ENCODE results near the gene DIAPH3. TPM values are rescaled to one million over a fixed set of nuclear protein-coding genes. Genes with fewer than 3 reads are reported as not detected.

The DIAPH3 gene
- total RNA-seq, 1 donor from 2014 or later = 12.7 TPM

DNA sequence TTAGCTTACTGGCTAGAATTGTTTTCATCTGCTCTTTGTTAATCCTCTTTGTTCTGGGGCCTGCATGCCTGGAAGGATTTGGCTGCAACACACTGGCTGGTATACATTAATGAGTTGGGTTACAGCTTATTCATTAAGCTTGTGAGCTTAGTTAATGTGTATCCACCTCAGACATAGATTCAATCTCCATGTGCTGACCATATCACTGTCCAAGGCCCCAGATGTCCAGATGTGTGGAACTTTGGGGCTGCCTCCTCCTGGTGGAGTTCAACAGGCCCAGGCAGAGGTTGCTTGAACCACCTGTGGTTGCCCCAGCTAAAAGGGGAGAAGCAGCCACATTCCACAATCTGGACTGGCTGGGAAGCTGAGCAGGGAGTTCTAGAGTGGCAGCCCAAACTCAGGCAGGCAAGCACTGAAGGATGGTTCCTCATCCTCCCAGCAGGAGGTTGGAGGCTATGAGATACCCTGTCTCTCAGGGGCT lies 5.4 kb downstream of the DIAPH3 start:
- no peak for DNase-seq (ENCODE audit: low read depth, low spot score)

DNA sequence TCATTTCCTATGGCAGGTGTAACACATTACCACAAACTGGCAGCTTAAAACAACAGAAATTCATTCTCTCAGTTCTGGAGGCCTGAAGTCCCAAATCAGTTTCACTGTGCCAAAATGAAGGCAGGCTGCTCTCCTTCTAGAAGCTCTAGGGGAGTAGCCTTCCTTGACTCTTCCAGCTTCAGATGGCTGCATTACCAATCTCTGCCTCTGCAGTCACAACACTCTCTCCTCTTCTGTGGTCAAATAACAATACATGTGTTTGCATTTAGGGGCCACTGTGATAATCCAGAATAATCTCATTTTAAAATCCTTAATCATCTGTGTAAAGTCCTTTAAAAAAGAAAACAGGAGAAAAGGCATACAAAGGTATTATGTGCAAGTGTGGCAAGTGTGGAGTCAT lies 7.8 kb downstream of the DIAPH3 start:
- DNase-seq (ENCODE audit: low read depth, low spot score) = no peak

DNA sequence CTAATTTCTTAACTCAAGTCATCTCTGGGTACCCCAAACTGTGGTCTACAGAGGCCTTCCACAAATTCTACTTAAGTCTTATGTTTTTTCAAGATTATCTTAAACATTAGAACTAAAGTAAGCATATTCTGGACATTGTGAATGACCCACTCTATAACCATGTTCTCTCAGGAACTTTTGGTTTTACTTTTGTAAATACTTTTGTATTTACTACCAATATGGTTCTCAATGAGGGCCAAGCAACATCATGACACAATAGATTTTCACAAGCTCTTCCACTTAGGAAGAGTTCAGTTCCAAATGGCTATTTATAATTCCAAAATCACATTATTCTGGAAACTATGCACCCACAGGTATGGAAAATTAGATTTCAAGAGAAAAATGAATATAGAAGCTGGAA lies 10.8 kb downstream of the DIAPH3 start:
- no peak for DNase-seq (ENCODE audit: low read depth, low spot score)

DNA sequence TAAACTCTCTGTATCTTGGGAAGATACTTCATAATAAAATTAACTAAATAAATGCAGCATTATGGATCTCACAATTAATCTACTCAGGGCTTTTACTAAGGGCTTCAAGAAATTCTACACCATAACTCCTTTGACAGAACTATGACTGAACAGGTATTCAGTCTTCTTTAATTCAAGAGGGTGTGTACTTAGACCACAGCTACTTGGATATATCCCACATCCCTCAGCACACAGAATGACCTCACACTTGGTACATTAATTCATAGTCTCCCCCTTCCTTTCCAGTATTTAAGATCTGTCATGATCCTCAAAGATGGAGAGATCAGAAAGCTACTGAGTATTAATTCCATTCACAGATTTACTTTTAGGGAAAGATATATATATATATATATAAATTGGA lies 11.6 kb downstream of the DIAPH3 start:
- DNase-seq (ENCODE audit: low read depth, low spot score) = no peak

DNA sequence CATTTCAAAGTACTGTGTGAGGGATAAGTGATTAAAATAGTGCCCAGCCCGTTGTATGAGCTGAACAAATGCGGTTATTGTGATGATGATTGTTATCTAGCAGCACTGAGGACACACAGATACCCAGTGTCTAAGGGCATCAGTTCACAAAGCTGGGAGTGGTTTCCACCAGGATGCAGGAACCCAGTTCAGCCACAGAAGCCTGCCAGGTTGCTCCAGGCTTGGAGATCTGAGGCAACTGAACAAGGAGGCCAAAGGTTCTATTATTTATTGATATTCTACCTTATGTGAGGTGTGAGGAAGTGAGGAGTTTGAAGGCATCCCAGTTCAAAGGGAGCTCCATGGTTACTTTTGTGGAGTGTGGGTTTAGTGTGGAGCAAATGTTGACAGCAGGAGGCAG lies 13.2 kb downstream of the DIAPH3 start:
- no peak for DNase-seq (ENCODE audit: low read depth, low spot score)

DNA sequence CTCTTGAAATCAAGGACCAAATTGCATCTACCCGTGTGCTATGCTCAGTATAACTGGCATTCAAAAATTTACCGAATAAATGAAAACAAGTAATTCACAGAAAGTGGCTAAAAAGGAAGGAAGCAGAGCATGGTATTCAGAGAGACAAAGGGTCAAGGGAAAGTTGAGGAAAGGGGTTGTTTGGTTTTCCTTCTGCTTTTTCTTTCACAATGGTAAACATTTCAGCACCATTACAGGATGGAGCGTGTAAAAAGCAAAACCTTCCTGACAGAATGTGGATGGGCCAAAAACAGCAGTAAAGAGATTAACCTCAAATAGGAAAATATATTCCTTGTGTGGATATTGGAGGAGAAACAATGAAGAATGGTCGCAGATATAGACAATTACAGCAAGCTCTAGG lies 14.8 kb downstream of the DIAPH3 start:
- DNase-seq (ENCODE audit: low read depth, low spot score) = no peak

DNA sequence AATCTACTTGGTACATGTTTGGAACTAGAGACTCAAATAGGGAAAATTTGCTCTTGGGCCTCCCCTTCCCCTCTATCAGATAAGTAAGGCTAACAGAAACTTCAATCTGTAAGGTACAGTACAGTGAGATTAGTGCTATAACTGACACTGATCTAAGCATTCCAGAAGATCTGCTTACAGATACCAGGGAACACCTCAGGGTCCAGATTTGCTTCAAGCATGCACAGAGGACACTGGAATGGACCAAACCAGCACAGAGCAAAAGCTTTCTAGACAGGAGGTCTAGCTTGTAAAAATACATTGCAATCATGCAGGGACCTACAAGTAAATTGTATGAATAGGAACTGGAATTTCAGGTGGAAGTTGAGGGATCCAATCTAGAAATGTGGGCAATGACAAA lies 16.4 kb downstream of the DIAPH3 start:
- DNase-seq (ENCODE audit: low read depth, low spot score) = no peak

DNA sequence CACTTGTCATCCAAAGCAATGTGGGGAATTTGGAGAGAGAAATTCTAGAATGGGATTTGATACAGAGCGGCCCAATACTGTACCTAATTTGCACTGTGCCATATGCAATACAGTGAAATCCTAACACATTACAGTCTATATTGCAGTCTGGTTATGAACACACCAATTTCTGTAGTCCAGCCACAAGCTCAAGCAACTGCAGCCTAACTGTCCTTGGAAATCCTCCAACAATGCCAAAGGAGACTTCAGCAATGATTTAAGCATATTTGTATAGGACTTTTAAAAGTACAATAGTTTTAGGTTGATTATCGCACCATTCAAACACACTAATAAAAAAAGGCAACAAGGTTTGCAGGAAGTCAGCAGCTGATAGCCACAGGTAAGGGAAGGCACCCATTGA lies 17.3 kb downstream of the DIAPH3 start:
- DNase-seq (ENCODE audit: low read depth, low spot score) = no peak

DNA sequence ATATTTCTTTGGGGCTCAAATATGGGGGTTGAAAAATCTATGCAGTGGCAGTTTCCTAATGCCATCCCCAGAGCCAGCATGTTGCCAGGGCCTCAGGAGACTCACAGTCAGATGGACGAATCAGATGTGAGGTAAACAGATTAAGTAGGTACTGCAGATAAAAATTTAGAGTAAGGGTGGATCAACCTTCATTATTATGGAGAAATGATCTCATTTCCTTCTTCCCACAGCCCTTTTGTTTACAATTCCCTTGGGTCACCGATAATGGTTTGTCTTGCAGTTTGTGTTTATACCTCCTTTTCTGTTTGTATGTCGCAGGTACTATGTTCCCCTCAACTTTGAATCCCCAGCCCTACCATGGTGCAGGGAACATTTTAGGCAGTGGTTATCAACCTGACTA lies 20.0 kb downstream of the DIAPH3 start:
- DNase-seq (ENCODE audit: low read depth, low spot score) = no peak

DNA sequence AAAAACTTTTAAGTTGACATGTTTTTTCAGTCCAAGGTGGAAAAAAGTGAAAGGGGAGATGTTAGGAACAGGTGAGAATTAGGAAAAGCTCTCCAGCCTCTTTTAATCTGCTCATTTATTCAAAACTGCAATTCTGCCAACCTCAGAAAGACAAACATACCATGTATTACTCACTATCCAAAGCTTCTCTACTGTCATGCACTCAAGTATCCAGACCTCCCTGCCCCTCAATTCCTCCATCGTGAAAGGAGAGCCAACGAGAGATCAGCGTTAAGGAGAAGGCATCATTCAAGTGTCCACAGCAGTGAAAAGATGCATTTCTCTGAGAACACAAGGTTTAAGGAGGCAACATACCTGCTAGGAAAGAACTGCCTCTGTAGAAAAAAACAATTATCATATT lies 24.5 kb downstream of the DIAPH3 start:
- DNase-seq (ENCODE audit: low read depth, low spot score) = no peak

DNA sequence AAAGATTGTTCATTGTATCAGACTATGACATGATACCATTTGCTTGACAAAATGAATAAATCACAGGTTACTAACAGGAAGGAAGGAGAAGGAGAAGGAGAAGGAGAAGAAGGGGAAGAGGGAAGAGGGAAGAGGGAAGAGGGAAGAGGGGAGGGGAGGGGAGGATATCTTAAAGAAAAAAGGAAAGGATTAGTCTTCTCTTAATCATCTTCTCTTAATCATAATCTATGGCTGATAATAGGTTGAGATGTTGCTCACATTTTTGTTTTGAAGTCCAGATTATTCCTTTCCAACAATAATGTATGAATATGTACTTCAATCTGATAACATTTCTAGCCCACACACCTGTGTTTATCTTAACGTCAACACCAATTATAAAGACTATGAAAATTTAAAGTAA lies 25.1 kb downstream of the DIAPH3 start:
- DNase-seq (ENCODE audit: low read depth, low spot score) = no peak

DNA sequence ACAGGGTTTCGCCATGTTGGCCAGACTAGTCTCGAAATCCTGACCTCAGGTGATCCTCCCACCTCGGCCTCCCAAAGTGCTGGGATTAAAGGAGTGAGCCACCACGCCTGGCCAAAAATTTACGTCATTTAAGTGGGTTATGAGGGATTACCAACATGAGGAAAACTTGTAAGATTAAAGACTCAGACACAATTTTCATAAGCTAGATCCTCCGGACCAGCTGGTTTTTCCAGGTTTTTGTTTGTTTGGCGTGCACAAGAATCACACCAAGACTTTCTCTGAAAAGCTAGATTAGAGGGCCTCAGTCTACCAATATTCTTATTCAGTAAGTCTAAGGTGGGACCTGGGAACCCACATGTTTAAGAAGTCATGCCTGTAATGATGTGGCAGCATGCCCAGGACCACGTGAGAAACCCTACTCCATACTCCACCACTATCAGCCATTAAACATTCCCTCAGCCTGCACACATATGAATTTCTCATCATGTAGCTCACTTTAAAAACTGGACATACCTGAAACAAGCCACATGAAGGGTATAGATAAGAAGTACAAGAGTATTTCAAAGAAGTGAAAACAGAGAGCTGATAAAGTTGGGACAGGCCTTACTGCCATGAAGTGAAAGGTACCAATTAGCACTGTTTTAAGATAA lies 25.7 kb downstream of the DIAPH3 start:
- DNase-seq (ENCODE audit: low read depth, low spot score) = no peak

DNA sequence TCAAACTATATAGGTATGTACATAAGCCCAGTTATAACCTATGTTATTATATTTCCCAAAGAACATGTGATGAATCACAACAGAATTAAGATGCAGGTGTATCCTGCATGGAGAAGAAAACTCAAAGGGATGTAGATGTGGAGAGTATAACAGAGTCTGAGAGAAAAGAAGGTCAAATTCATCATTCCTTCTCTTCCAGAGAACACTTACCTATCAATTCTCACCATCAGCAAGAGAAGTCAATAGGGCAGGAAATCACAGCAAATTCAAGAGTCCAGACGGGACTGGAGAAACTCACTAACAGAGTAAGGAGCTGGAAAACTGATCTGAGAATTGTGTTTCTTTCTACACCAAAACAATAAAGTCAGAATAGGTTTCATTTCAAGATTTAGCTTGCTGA lies 28.4 kb downstream of the DIAPH3 start:
- DNase-seq (ENCODE audit: low read depth, low spot score) = peak; percentile 22

DNA sequence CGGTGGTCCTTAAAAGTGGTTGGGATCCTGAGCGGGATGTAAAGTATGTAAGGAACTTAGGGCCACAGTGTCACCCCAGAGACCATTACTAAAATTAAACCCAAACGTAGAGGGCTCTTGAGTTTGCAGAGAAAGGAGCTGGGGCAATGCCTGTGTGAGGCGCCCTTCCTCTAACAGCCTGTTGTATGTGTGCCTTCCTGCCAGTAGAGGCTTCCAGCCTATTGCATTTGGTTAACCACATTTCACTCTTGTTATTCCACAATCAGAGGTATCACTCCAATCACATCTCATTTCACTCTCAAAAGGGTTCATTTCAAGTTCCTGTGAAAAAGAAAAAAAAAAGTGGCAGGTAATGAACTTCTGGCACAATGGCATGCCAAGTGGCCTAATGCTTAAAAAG lies 29.4 kb downstream of the DIAPH3 start:
- DNase-seq (ENCODE audit: low read depth, low spot score) = no peak

DNA sequence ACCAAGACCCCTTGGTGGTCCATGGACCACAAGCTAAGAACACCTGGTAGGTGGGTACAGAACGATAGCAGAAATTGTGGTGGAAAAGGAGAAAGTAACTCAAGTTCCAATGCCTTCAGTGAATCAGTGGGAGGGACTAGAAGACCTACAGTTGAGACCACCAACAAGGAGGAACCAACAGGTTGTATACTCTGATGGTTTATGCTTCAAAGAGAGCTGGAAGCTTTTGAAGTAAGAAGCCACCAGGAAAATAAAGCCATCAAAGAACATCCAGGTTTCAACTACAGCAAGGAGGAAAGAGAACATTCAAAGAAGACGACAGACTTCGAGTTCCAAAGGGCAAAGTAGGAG lies 42.4 kb downstream of the DIAPH3 start:
- no peak for DNase-seq (ENCODE audit: low read depth, low spot score)

DNA sequence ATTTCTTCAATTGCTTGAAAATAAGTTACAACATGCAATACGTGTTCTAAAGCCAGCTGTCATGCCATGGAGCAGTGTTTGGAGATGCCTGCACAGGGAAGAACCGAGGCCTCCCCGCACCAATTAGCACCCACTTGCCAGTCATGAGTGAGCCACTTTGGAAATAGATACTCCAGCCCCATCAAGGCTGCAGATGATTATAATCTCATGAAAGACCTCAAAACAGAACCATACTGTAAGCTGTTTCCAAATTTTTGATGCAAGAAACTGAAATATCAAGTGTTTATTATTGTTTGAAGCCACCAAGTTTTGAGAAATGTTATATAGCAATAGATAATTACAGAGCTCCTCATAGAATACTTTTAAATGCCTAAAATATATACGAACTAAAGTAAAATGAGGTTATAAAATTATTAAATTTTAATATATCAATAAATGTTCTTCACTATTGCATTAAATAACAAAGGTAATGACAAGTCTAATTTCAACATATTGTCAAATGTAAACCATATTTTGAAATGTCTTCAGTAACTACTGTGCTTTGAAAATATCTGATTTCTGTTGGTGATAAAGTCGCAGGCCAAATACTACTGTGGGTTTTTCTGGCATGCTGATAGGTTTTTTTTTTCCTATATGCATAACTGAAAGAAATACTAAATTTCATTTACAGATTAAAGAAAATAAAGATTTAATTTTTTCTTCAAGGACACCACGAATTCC lies 43.0 kb downstream of the DIAPH3 start:
- DNase-seq (ENCODE audit: low read depth, low spot score) = no peak

DNA sequence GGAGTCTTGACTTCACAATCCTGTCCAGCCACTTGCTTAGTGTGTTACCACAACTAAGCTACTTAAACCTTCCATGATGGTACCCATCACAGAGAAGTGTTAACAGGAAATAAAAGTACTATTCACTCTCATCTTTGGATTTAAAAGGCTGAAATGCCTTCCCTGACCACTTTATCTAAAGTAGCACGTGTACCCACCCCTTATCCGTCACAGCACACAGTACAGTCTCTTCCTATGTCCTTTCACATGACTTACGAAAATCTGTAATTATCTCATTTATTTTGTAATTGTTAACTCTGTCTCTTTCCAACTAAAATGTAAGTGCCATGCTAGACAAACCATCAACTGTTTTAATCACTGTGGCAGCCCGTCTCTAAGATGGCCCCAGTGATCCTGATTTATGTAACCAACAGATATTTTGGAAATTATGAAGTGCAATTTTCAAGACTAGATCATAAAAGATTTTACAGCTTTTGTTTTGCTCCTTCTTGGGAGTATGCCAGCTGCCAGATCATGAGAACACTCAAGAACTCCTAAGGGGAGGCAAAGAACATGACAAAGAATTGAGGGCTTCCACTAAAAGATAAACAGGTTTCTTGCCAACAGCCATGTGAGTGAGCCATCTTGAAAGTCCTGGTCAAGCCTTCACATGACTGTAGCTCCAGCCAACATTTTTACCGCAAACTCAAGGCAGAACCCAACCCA lies 44.9 kb downstream of the DIAPH3 start:
- DNase-seq (ENCODE audit: low read depth, low spot score) = no peak

DNA sequence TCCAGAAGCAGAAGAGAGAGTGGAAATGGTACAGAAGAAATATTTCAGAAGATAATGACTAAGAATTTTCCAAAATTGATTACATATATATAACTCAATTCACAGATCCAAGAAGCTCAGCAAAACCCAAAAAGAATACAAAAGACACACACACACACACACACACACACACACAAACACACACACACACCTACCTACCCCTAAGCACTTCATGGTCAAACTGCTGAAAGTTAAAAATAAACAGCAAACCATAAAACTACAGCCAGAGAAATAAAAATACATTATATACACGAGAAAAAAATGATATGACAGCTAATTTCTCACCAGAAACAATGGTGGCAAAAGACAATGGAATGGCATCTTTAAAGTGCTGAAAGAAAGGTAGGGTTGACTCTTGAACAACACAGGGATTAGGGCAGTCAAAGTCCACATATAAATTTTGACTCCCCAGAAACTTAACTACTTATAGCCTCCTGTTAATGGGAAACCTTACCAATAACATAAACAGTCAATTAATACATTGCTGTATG lies 49.2 kb downstream of the DIAPH3 start:
- DNase-seq (ENCODE audit: low read depth, low spot score) = no peak

DNA sequence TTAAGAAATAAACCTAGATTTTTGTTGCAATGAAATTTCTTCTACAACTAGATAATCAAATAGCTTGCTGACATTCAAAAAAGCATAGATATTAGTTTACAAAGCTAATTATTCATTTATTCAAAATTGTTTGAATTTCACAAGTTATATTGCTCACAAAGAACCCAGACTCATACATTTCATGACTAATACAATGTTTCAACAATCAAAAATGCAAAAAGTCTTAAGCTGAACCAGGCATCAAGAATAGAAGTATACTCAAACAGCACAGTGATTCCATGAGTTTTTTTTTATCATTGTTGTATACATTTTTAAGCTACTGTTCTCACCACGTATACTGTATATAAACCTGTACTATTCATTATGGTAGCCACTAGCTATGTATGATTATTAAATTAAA lies 51.0 kb downstream of the DIAPH3 start:
- DNase-seq (ENCODE audit: low read depth, low spot score) = no peak

DNA sequence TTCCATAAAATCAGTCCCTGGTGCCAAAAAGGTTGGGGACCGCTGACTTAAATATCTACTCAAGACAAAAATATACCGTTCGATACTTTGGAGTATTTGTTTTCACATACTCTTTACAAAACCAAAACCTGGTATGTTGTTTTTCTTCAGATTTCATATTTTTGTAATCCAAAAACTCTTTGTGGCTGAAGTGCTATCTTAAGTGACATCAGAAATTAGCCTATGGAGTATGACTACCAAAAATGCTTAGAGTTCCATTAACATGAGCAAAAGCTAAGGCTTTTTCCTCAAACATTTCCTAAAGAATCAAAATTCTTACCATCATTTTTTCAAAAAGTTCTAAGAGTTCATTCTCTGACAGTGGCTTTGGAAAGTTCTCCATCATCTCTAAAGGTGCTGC lies 52.0 kb downstream of the DIAPH3 start:
- DNase-seq (ENCODE audit: low read depth, low spot score) = no peak

DNA sequence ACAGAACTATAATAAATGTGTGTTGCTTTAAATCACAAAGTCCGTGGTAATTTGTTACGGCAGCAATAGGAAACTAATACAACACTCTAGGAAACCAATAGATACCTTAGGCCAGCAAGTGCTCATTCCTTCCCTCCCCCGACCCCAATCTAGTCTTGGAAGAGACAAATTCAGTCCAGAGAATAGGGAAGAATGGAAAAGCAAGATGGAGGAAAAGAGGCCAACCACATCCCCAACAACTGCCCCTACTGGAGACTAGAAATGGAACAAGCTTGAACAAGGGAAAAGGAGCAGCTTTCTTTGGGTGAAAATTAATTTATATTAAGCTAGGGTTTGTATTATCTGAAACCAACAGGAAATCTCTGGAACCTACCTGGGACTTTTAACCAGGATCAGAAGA lies 54.4 kb downstream of the DIAPH3 start:
- no peak for DNase-seq (ENCODE audit: low read depth, low spot score)

DNA sequence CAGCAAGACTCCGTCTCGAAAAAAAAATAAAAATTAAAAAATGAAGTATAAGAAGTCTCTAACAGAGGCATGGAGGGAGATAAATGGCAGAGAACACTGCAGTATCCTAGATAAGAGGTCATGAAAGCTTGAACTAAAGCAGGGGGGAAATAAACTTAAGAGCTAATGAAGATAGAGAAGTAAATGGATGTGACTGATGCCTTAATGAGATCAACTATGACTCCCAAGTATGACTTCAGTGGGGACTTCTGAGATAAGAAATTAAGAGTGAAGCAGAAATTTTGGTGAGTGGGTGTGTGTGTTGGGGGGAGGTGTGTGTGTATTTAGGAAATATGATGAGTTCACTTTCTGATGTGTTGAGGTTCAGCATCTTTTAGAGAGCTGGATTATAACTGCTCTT lies 55.1 kb downstream of the DIAPH3 start:
- DNase-seq (ENCODE audit: low read depth, low spot score) = no peak

Data from pulmonary artery endothelial cell (primary cell).